ENCODE data around the gene TTC34. TPM values are rescaled to one million over a fixed set of nuclear protein-coding genes. Genes with fewer than 3 reads are reported as not detected.
"Not testable (repeated sequence)": the region's sequence is repeated elsewhere in the genome, so short reads cannot be mapped to it uniquely, and the experiment has no call there.

TTC34 gene
- total and polyA plus RNA-seq, 2 of the 4 experiments (the other 2 are of a cell fraction): under 0.01 to 0.09 TPM

GRCh38 chr1:2657124-2657523 lies 144.4 kb downstream of the TTC34 start:
- H2BK15ac ChIP-seq (ENCODE audit: low read depth, low read length); H4K91ac ChIP-seq (ENCODE audit: insufficient read depth, low read depth, low read length); H3K23ac ChIP-seq (ENCODE audit: low read depth, low read length); H2AK5ac ChIP-seq (ENCODE audit: low read depth, low read length); intact Hi-C loops (cut with micrococcal nuclease); H3K14ac ChIP-seq (replicated peaks; ENCODE audit: low read depth, low read length); H3K4me2 ChIP-seq (ENCODE audit: low read depth, low read length); H3K4me1 ChIP-seq (ENCODE audit: control insufficient read depth, insufficient read depth, low read length); dilution Hi-C loops (cut with HindIII; ENCODE audit: low sequenced_read_pairs, unreplicated experiment); H2BK20ac ChIP-seq (ENCODE audit: low read depth, low read length); H3K56ac ChIP-seq (ENCODE audit: extremely low read depth, insufficient read depth, low read length); H3K9me1 ChIP-seq (ENCODE audit: insufficient read depth, low read length); H2AK9ac ChIP-seq (replicated peaks; ENCODE audit: low read depth, low read length, poor library complexity); H3K79me1 ChIP-seq (ENCODE audit: low read depth in 1 of 2, low read length in 2 of 2); BruUV-seq (replicated peaks); H4K5ac ChIP-seq (ENCODE audit: low read depth, low read length); H3K9ac ChIP-seq (ENCODE audit: low read depth, low read length); H3K27ac ChIP-seq (ENCODE audit: insufficient read depth, low read length); H3K36me3 ChIP-seq (ENCODE audit: control insufficient read depth, insufficient read depth, low read length); H3K4ac ChIP-seq (ENCODE audit: low read depth, low read length); H4K8ac ChIP-seq (ENCODE audit: low read depth in 2 of 2, low read length in 2 of 2); H2BK5ac ChIP-seq (ENCODE audit: low read depth, low read length, poor library complexity, severe bottlenecking); POLR2A ChIA-PET (ENCODE audit: unreplicated experiment); H3K18ac ChIP-seq (ENCODE audit: low read depth, low read length); H2BK120ac ChIP-seq (ENCODE audit: low read depth, low read length); H2AFZ ChIP-seq (replicated peaks; ENCODE audit: low read length, poor library complexity); in situ Hi-C loops (cut with MboI; ENCODE audit: low sequenced_read_pairs); DNase-seq; H3K4me3 ChIP-seq (ENCODE audit: insufficient read depth, low read depth, low read length); H4K20me1 ChIP-seq (ENCODE audit: insufficient read depth, low read length); H3K27me3 ChIP-seq (ENCODE audit: control insufficient read depth, insufficient read depth, low read length); CTCF ChIA-PET; ATAC-seq (ENCODE audit: low read depth): not testable (repeated sequence)
- peaks cover 35% of the 10 kb centered on the region for H3K9me3 ChIP-seq (ENCODE audit: control insufficient read depth, insufficient read depth, low read length)
- no CpG with 5 or more reads among the region's 12 CpGs for WGBS, 2 experiments (ENCODE audit: extremely low coverage in 2 of 2, insufficient read length in 1 of 2)

GRCh38 chr1:2655598-2656434 lies 145.7 kb downstream of the TTC34 start:
- H3K4me1 ChIP-seq (ENCODE audit: control insufficient read depth, insufficient read depth, low read length); H4K91ac ChIP-seq (ENCODE audit: insufficient read depth, low read depth, low read length); in situ Hi-C loops (cut with MboI; ENCODE audit: low sequenced_read_pairs); H3K4ac ChIP-seq (ENCODE audit: low read depth, low read length); DNase-seq; H2AFZ ChIP-seq (replicated peaks; ENCODE audit: low read length, poor library complexity); H2AK9ac ChIP-seq (replicated peaks; ENCODE audit: low read depth, low read length, poor library complexity); CTCF ChIA-PET; H4K8ac ChIP-seq (ENCODE audit: low read depth in 2 of 2, low read length in 2 of 2); H3K27ac ChIP-seq (ENCODE audit: insufficient read depth, low read length); POLR2A ChIA-PET (ENCODE audit: unreplicated experiment); BruUV-seq (replicated peaks); H3K79me1 ChIP-seq (ENCODE audit: low read depth in 1 of 2, low read length in 2 of 2); H4K5ac ChIP-seq (ENCODE audit: low read depth, low read length); H2BK20ac ChIP-seq (ENCODE audit: low read depth, low read length); H2AK5ac ChIP-seq (ENCODE audit: low read depth, low read length); H3K23ac ChIP-seq (ENCODE audit: low read depth, low read length); H3K27me3 ChIP-seq (ENCODE audit: control insufficient read depth, insufficient read depth, low read length); intact Hi-C loops (cut with micrococcal nuclease); H3K36me3 ChIP-seq (ENCODE audit: control insufficient read depth, insufficient read depth, low read length); H2BK5ac ChIP-seq (ENCODE audit: low read depth, low read length, poor library complexity, severe bottlenecking); H2BK15ac ChIP-seq (ENCODE audit: low read depth, low read length); ATAC-seq (ENCODE audit: low read depth); H3K14ac ChIP-seq (replicated peaks; ENCODE audit: low read depth, low read length); H3K4me3 ChIP-seq (ENCODE audit: insufficient read depth, low read depth, low read length); H3K18ac ChIP-seq (ENCODE audit: low read depth, low read length); H3K9me1 ChIP-seq (ENCODE audit: insufficient read depth, low read length); H4K20me1 ChIP-seq (ENCODE audit: insufficient read depth, low read length); H3K56ac ChIP-seq (ENCODE audit: extremely low read depth, insufficient read depth, low read length); dilution Hi-C loops (cut with HindIII; ENCODE audit: low sequenced_read_pairs, unreplicated experiment); H2BK120ac ChIP-seq (ENCODE audit: low read depth, low read length); H3K9ac ChIP-seq (ENCODE audit: low read depth, low read length); H3K4me2 ChIP-seq (ENCODE audit: low read depth, low read length): not testable (repeated sequence)
- peaks cover 39% of the 10 kb centered on the region for H3K9me3 ChIP-seq (ENCODE audit: control insufficient read depth, insufficient read depth, low read length)
- 29% methylated on average over 15 of the region's 16 CpGs; no CpG with 5 or more reads in 1 of the 2 experiments for WGBS, 2 experiments (ENCODE audit: extremely low coverage in 2 of 2, insufficient read length in 1 of 2)
